DND-41 (cell line): ENCODE measurements around the gene SYNGR1.

Experiments used
- ATAC-seq: fragments of 200-7000 bp; cut with Tn5 transposase; 3 replicates; pipeline ENCODE4 v1.9.1; 2021; ENCODE audit warnings: low read depth; ENCODE audit not compliant: insufficient read depth
- DNase-seq: peaks from one replicate; pipeline ENCODE4 v3.0.0-alpha.2; 2020
- H2AFZ ChIP-seq: 2 replicates; pipeline ENCODE4 v1.6.0; 2012; ENCODE audit warnings: low read depth, low read length
- H3K27ac ChIP-seq: 2 replicates; pipeline ENCODE4 v1.5.1; 2012; ENCODE audit warnings: low read length, inconsistent platforms
- H3K27me3 ChIP-seq: fragments of 200-600 bp; sonication (generic); 2 replicates; pipeline ENCODE4 v1.6.0; 2012; ENCODE audit warnings: low read length, mild to moderate bottlenecking, inconsistent platforms; ENCODE audit not compliant: insufficient read depth, poor library complexity
- H3K36me3 ChIP-seq: 2 replicates; pipeline ENCODE4 v1.5.1; 2012; ENCODE audit warnings: low read length, inconsistent platforms; ENCODE audit not compliant: insufficient read depth
- H3K4me1 ChIP-seq: 2 replicates; pipeline ENCODE4 v1.5.1; 2012; ENCODE audit warnings: mild to moderate bottlenecking, low read length; ENCODE audit not compliant: insufficient read depth
- H3K4me2 ChIP-seq: 2 replicates; pipeline ENCODE4 v1.6.0; 2012; ENCODE audit warnings: mild to moderate bottlenecking, moderate library complexity, low read length, inconsistent platforms; ENCODE audit not compliant: insufficient read depth
- H3K4me3 ChIP-seq, 2 experiments: fragments of 200-600 bp in 1 of 2; shearing (Covaris generic) in 1 of 2; 2 replicates each; pipeline ENCODE4 v1.5.1; 2012 to 2016; ENCODE audit warnings: inconsistent platforms in 2 of 2, low read length in 2 of 2, mild to moderate bottlenecking in 2 of 2, low read depth in 1 of 2, moderate library complexity in 1 of 2
- H3K79me2 ChIP-seq: 2 replicates; pipeline ENCODE4 v1.6.0; 2012; ENCODE audit warnings: low read length, inconsistent platforms; ENCODE audit not compliant: insufficient read depth
- H3K9ac ChIP-seq: 2 replicates; pipeline ENCODE4 v1.6.0; 2012; ENCODE audit warnings: low read depth, mild to moderate bottlenecking, inconsistent platforms, low read length, moderate library complexity
- H3K9me3 ChIP-seq: 2 replicates; pipeline ENCODE4 v1.5.1; 2012; ENCODE audit warnings: low read length, moderate library complexity, mild to moderate bottlenecking, inconsistent platforms; ENCODE audit not compliant: insufficient read depth, severe bottlenecking
- H4K20me1 ChIP-seq: 2 replicates; pipeline ENCODE4 v1.6.0; 2012; ENCODE audit warnings: low read length; ENCODE audit not compliant: insufficient read depth
- CTCF ChIP-seq: IDR thresholded peaks from 2 replicates; pipeline ENCODE4 v1.5.1; 2012; ENCODE audit warnings: borderline replicate concordance, low read length, moderate library complexity, mild to moderate bottlenecking; ENCODE audit not compliant: poor library complexity, severe bottlenecking; ENCODE audit errors: extremely low read depth
- EZH2 ChIP-seq: IDR thresholded peaks from 3 replicates; pipeline ENCODE4 v1.6.1; 2012; ENCODE audit warnings: borderline replicate concordance, low read depth, mild to moderate bottlenecking, moderate library complexity, low read length, inconsistent platforms; ENCODE audit not compliant: severe bottlenecking

The SYNGR1 gene

DNA sequence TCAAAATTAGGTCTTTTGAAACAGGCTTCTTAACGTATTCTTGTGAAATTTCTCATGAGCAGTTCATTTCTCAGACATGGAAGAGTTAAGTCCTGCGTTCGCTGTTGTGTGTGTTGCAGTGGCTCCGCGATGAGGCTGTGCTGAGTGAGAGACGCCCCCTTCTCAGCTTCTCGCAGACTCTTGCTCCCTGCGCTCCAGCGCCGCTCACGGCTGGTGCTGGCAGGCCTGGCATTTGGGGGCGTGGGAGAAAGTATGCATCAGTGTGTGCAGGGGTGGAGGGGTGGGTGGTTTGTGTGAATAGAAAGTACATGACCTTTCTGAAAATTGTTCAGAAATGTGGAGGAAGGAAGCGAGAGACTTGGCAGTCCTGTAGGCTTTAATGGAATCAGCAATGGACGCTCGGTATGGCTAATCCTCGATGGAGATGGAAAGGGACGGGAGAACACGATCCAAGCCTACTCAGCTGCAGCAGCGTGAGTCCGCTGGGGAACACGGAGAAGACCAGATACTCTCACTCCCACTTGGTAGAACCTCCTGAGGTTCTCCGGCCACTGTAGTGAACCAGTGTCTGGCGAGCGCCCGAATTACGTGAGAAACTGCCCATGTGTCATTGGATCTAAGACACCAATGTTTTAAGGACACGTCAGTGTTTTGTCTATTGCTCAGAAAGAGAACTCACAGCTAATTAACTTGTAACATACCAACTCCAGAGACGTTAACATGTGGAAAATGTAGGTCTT is 55.7 kb downstream of the SYNGR1 start:
- no peak for TF ChIP-seq EZH2
- H2AFZ ChIP-seq, result no peak overlapping the region

DNA sequence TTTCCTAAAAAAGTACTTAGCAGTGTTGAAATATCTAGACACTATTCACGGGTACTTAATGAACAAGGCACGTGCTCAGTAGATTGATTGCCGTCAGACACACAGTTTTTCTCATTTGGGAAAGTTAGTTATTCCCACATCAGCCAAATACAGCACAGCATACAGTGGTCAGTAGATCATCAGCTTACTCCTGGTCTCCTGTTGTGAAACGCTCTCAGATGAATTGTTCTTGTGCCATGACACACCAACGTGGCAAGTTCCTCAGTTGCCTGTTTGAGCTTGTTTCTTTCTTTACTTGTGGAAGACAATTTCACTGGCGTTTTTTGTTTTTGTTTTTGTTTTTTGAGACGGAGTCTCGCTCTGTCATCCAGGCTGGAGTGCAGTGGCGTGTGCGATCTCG is 58.4 kb downstream of the SYNGR1 start:
- Histone ChIP-seq H3K27ac (no peak overlapping the region), H3K4me3 (no peak overlapping the region), H3K4me2 (no peak overlapping the region), H3K4me1 (peaks cover 29% of the 10 kb centered on the region), H2AFZ (no peak overlapping the region), H4K20me1 (peaks cover 32% of the 10 kb centered on the region), H3K79me2 (peaks cover 48% of the 10 kb centered on the region), H3K36me3 (peaks cover 10% of the 10 kb centered on the region; the same call in 1 of the 2 replicates), H3K9ac (no peak overlapping the region), H3K27me3 (no peaks in the 10 kb centered on the region), H3K9me3 (no peaks in the 10 kb centered on the region)
- TF ChIP-seq CTCF, result no peak
- no peak for TF ChIP-seq EZH2
- no peak for DNase-seq
- ATAC-seq, result no peak

More for the DNA sequence above, 55.7 kb downstream of the SYNGR1 start:
- no peak for ATAC-seq
- Histone ChIP-seq H3K9ac (no peak overlapping the region), H3K4me2 (no peak overlapping the region), H3K27me3 (no peaks in the 10 kb centered on the region), H4K20me1 (peaks cover 18% of the 10 kb centered on the region; the same call in 1 of the 2 replicates), H3K27ac (no peak overlapping the region), H3K9me3 (no peaks in the 10 kb centered on the region), H3K36me3 (peaks cover 10% of the 10 kb centered on the region; the same call in 1 of the 2 replicates), H3K79me2 (peaks cover 72% of the 10 kb centered on the region), H3K4me3 (no peak overlapping the region), H3K4me1 (peaks cover 17% of the 10 kb centered on the region)
- DNase-seq, result no peak

DNA sequence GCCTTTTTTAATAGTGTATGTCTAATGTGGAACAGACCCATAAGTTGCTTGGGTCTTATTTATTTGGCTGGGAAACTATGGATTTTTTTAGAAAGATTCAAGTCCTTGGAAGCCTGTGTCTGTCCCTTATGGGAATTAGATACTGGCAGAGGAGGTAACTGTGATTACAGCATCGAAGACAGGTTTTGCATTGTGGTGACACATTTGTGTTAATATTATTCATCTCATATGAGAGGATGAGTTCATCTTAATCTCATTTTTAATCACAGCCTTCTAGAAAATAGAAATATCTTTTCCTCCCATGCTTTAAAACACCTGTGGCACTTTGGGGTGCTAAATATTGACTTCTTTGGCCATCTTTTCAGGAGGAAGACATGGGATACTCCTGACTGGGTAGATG is 59.0 kb downstream of the SYNGR1 start:
- H3K9me3 ChIP-seq, result no peaks in the 10 kb centered on the region
- H4K20me1 ChIP-seq, result peaks cover 38% of the 10 kb centered on the region
- H3K27ac ChIP-seq, result no peak overlapping the region
- H3K4me1 ChIP-seq, result peaks cover 35% of the 10 kb centered on the region
- H3K4me2 ChIP-seq, result no peak overlapping the region
- H2AFZ ChIP-seq, result no peak overlapping the region
- peaks cover 10% of the 10 kb centered on the region; the same call in 1 of the 2 replicates for H3K36me3 ChIP-seq
- H3K4me3 ChIP-seq, result no peak overlapping the region
- H3K79me2 ChIP-seq, result peaks cover 51% of the 10 kb centered on the region
- ATAC-seq (no peak), DNase-seq (no peak)
- H3K27me3 ChIP-seq, result no peaks in the 10 kb centered on the region
- TF ChIP-seq CTCF, result no peak
- no peak for TF ChIP-seq EZH2
- H3K9ac ChIP-seq, result no peak overlapping the region

DNA sequence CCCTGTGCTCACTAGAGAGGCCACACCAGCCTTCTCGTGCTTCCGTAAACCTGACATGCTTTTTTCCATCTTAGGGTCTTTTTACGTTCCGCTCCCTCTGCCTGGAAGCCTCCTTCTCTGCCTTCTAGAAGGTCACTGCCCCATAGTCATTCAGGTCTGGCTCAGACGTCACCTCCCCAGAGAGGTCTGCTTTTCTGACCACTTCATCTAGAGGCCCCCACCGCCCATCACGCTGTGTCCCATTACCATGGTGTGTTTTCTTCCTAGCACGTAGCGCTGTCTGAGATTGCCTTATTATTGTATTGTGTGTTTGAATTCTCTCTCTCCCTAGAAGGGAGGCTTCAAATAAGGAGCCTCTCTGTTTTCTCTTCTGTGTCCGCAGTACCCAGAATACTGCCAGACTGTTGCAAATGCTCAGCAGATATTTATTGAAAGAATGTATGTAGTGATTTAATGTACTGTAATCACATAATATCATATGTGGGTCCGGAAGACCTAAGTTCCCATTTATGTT is 59.8 kb downstream of the SYNGR1 start:
- H3K27ac ChIP-seq, result no peak overlapping the region
- H3K4me3 ChIP-seq, result no peak overlapping the region
- peaks cover 10% of the 10 kb centered on the region for H3K36me3 ChIP-seq
- no peak overlapping the region for H2AFZ ChIP-seq
- H3K9me3 ChIP-seq, result no peaks in the 10 kb centered on the region
- H3K27me3 ChIP-seq, result no peaks in the 10 kb centered on the region
- H3K4me2 ChIP-seq, result no peak overlapping the region
- no peak for ATAC-seq
- H3K79me2 ChIP-seq, result peaks cover 49% of the 10 kb centered on the region
- peaks cover 46% of the 10 kb centered on the region for H4K20me1 ChIP-seq
- H3K4me1 ChIP-seq, result peaks cover 35% of the 10 kb centered on the region
- TF ChIP-seq CTCF (no peak), EZH2 (no peak)
- no peak for DNase-seq
- H3K9ac ChIP-seq, result no peak overlapping the region
